Spleen (tissue), 11 donors: ENCODE data around the gene VSX1. TPM values are rescaled to one million over a fixed set of nuclear protein-coding genes. Genes with fewer than 3 reads are reported as not detected.

ENCODE experiments used
- DNase-seq: peaks from one replicate; pipeline ENCODE4 v3.0.0-alpha.2; 2020
- H3K27ac ChIP-seq, 8 donors: fragments of 200-600 bp; sonication (generic) in 7 of 8; 1 replicate in 4 of 8; 2 replicates in 4 of 8; pipeline versions ENCODE4 v1.5.0 to v1.8.0; 2016 to 2021; ENCODE audit warnings: inconsistent platforms in 4 of 8, mild to moderate bottlenecking in 4 of 8, moderate library complexity in 1 of 8
- H3K27me3 ChIP-seq, 7 donors: fragments of 200-600 bp; sonication (generic) in 6 of 7; replicated peaks in 1 of 7; 1 replicate in 4 of 7; 2 replicates in 3 of 7; pipeline versions ENCODE4 v1.5.0 to v1.8.0; 2016 to 2021; ENCODE audit warnings: inconsistent platforms in 3 of 7, mild to moderate bottlenecking in 1 of 7
- H3K36me3 ChIP-seq, 6 donors: fragments of 200-600 bp; sonication (generic) in 5 of 6; 1 replicate in 4 of 6; 2 replicates in 2 of 6; pipeline versions ENCODE4 v1.5.0 to v1.8.0; 2016 to 2021; ENCODE audit warnings: inconsistent platforms in 2 of 6
- H3K4me1 ChIP-seq, 6 donors: fragments of 200-600 bp; sonication (generic) in 5 of 6; 1 replicate in 3 of 6; 2 replicates in 3 of 6; pipeline versions ENCODE4 v1.5.0 to v1.8.0; 2016 to 2021; ENCODE audit warnings: inconsistent platforms in 3 of 6
- H3K4me3 ChIP-seq, 8 donors: fragments of 200-600 bp; sonication (generic) in 7 of 8; 1 replicate in 4 of 8; 2 replicates in 4 of 8; pipeline versions ENCODE4 v1.5.0 to v1.8.0; 2016 to 2021; ENCODE audit warnings: inconsistent platforms in 4 of 8, mild to moderate bottlenecking in 4 of 8, moderate library complexity in 2 of 8
- H3K9me3 ChIP-seq, 8 donors: fragments of 200-600 bp; sonication (generic) in 7 of 8; 1 replicate in 4 of 8; 2 replicates in 4 of 8; pipeline versions ENCODE4 v1.5.0 to v1.8.0; 2016 to 2021; ENCODE audit warnings: inconsistent platforms in 4 of 8
- CTCF ChIP-seq, 11 experiments: fragments of 200-600 bp in 7 of 11; fragments of 450-650 bp in 4 of 11; sonication (generic) in 4 of 11; IDR thresholded peaks in 8 of 11; conservative IDR thresholded peaks in 3 of 11; 1 replicate in 7 of 11; 2 replicates in 4 of 11; pipeline versions ENCODE4 v1.4.0 to v1.8.0; 2016 to 2021; ENCODE audit warnings: antibody characterized with exemption in 11 of 11, inconsistent platforms in 4 of 11, mild to moderate bottlenecking in 1 of 11
- POLR2A ChIP-seq, 3 donors: fragments of 450-650 bp; IDR thresholded peaks; one replicate each; pipeline ENCODE4 v1.5.1; 2017; ENCODE audit warnings: antibody characterized with exemption in 3 of 3, mild to moderate bottlenecking in 1 of 3
- POLR2AphosphoS5 ChIP-seq, 3 donors: sonication (generic); formaldehyde crosslinking; IDR thresholded peaks; one replicate each; pipeline ENCODE4 v1.5.1; 2017; ENCODE audit warnings: antibody characterized with exemption in 3 of 3
- WGBS, 5 donors: extraction: QIAGEN DNeasy Blood & Tissue Kit in 3 of 5; methylation state at CpG; one replicate each; pipeline versions ENCODE4 v1.1.5 to v1.1.7; 2013 to 2018; 5-methylcytosine and 5-hydroxymethylcytosine counted together
- intact Hi-C: fragments of 100-400 bp; cut with DNase I; formaldehyde crosslinking; loops from one replicate; pipeline ENCODE4 v1.15.0; 2023; ENCODE audit warnings: low total_unique reads
- polyA plus RNA-seq, 3 donors: library from polyadenylated mRNA; stranded (reverse); fragments of 200-250 nt; gene quantifications; one replicate each; pipeline ENCODE4 v1.2.1, GENCODE V29; 2013
- total RNA-seq, 7 donors: library from RNA; depleted of rRNA in 3 of 7; stranded (reverse); fragments of >200 nt in 3 of 7; fragmentation: NEBNext Ultra II Directional in 4 of 7; extraction: Animal tissue kit (Norgen Biotek cat#: 25700) in 4 of 7; gene quantifications; one replicate each; pipeline versions ENCODE4 v1.1.0 to v1.2.1, GENCODE V29; 2016 to 2021
- donor health status: healthy with polysubstance abuse.
- donor health status: DM: no; HTN: no; CAD: no; lungs with moderate emphysema.
- donor health status: DM: no; HTN: no; CAD: no.
- donor health status: Bipolar disorder and iron deficiency.
- donor health status: healthy.
- donor health status: DM: no; HTN: no; CAD: no.
- donor health status: DM: yes; HTN: yes; CAD: no.

The VSX1 gene
- total and polyA plus RNA-seq, 10 donors = not detected

- peak overlapping the region in 2 of 8 donors; percentile 6 to 46 for H3K4me3 ChIP-seq
- H3K27ac ChIP-seq = no peak overlapping the region
- 9 to 16% (median 12%) methylated on average over 29 to 54 of the region's 54 CpGs for WGBS, 5 donors
- DNase-seq = peak; percentile 75
- H3K4me1 ChIP-seq = peaks cover 0 to 39% (median 22%) of the 10 kb centered on the region in 6 donors
- TF ChIP-seq CTCF (IDR thresholded peaks at IDR 0.05 in 8 of 11, conservative IDR thresholded peaks at IDR 0.05 in 3 of 11) (peak in 1 of 11 experiments; percentile 39), POLR2A (IDR thresholded peaks at IDR 0.05) (no peak)
- no peaks in the 10 kb centered on the region for H3K9me3 ChIP-seq
- H3K27me3 ChIP-seq = peaks cover 18 to 97% (median 72%) of the 10 kb centered on the region in 7 donors
- H3K36me3 ChIP-seq = no peaks in the 10 kb centered on the region
- intact Hi-C loops = loop anchor here (10.0 kb wide), 1 partner anchor 311 kb away; the partner anchor contains the start of gene ABHD12
Observed at GRCh38 chr20:25083773-25084625, 2.1 kb upstream of the VSX1 start.

- peak; percentile 76 for DNase-seq
- no peaks in the 10 kb centered on the region for H3K9me3 ChIP-seq
- no peaks in the 10 kb centered on the region for H3K36me3 ChIP-seq
- no peak overlapping the region for H3K27ac ChIP-seq
- H3K27me3 ChIP-seq = peaks cover 18 to 97% (median 79%) of the 10 kb centered on the region in 7 donors
- H3K4me1 ChIP-seq = peaks cover 0 to 39% (median 22%) of the 10 kb centered on the region in 6 donors
- 6 to 16% (median 8%) methylated on average over 44 of the region's 44 CpGs for WGBS, 5 donors
- intact Hi-C loops = loop anchor here (10.0 kb wide), 1 partner anchor 312 kb away; the partner anchor contains the start of gene ABHD12
- no peak for TF ChIP-seq POLR2A (IDR thresholded peaks at IDR 0.05)
- no peak for TF ChIP-seq CTCF (IDR thresholded peaks at IDR 0.05 in 8 of 11, conservative IDR thresholded peaks at IDR 0.05 in 3 of 11)
- TF ChIP-seq POLR2AphosphoS5 (IDR thresholded peaks at IDR 0.05) = no peak
- peak overlapping the region in 1 of 8 donors; percentile 46 for H3K4me3 ChIP-seq
Observed at GRCh38 chr20:25083141-25083772, 1.3 kb upstream of the VSX1 start.

- H3K36me3 ChIP-seq = no peaks in the 10 kb centered on the region
- 15 to 30% (median 28%) methylated on average over 9 of the region's 9 CpGs for WGBS, 5 donors
- intact Hi-C loops = loop anchor here (10.0 kb wide), 1 partner anchor 312 kb away; the partner anchor contains the start of gene ABHD12
- no peaks in the 10 kb centered on the region for H3K9me3 ChIP-seq
- no peak for TF ChIP-seq POLR2A (IDR thresholded peaks at IDR 0.05)
- no peak for TF ChIP-seq CTCF (IDR thresholded peaks at IDR 0.05 in 8 of 11, conservative IDR thresholded peaks at IDR 0.05 in 3 of 11)
- TF ChIP-seq POLR2AphosphoS5 (IDR thresholded peaks at IDR 0.05) = no peak
- no peak for DNase-seq
- no peak overlapping the region for H3K4me3 ChIP-seq
- H3K27ac ChIP-seq = no peak overlapping the region
- peaks cover 7 to 46% (median 29%) of the 10 kb centered on the region in 6 donors for H3K4me1 ChIP-seq
- H3K27me3 ChIP-seq = peaks cover 18 to 98% (median 86%) of the 10 kb centered on the region in 7 donors
Observed at GRCh38 chr20:25082498-25082873, 545 bp upstream of the VSX1 start.
